NT2/D1 (cell line): ENCODE results near the gene NOTCH1.

Experiments used
- YY1 ChIP-seq: IDR thresholded peaks from 2 replicates; pipeline ENCODE4 v1.6.1; 2011; ENCODE audit not compliant: insufficient read length, insufficient read depth
- ZNF274 ChIP-seq: IDR thresholded peaks from 2 replicates; pipeline ENCODE4 v1.6.1; 2011; ENCODE audit warnings: mild to moderate bottlenecking, low read depth, low read length

DNA sequence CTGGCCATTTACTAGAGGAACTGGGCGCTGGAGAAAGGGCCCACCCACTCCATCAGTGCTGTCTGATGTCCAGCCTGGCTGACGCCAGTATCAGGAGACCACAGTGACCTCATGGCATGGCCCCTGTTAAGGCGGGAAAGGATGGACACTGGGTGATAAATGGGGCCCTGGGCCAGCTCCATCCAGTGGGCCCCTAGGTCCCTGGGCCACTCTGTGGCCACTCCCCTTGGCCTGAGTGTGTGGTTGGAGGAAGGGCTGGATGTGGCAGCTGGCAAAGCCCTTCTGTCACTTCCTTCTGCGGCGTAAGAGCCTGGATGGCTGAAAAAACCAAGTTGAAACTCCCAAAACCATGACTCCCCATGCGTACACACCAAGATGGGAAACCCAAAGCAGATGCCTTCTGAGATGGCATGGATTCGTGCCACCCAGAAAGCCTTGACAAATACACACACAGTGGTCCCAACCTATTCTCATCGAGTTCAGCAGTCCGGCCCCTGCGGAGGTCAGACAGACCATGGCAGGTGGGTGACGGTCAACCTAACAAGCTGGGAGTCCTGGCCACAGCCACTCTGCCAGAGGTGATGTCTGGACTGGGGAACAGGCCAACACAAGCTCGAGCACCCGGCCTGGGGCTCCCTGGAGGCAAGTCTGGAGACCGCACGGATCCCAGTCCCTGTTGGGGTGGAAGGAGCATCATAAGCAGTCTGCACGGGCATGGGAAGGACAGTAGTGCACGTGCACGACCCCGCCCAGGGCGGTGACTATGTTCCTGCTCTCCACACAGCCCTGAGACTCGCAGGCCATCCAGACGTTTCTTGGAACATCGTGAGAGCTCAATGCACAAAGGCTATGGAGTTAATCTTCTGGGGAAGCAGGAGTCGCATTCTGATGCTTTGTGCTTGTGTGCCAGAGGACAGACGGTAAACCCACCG lies 45.2 kb upstream of the NOTCH1 start:
- TF ChIP-seq YY1 (no peak), ZNF274 (no peak)
